HFFc6 (cell line): ENCODE measurements around the gene GLG1. TPM values are rescaled to one million over a fixed set of nuclear protein-coding genes. Genes with fewer than 3 reads are reported as not detected.

Source experiments
- DNase-seq: peaks from one replicate; pipeline ENCODE4 v3.0.0-alpha.2; 2018
- H3K27ac Mint-ChIP-seq: 2 replicates; pipeline ENCODE4 v1.8.0; 2020; ENCODE audit warnings: mild to moderate bottlenecking, mixed read lengths
- H3K27me3 Mint-ChIP-seq: 2 replicates; pipeline ENCODE4 v1.8.0; 2021; ENCODE audit warnings: mild to moderate bottlenecking, moderate library complexity, mixed read lengths; ENCODE audit not compliant: insufficient read depth
- H3K36me3 Mint-ChIP-seq: 2 replicates; pipeline ENCODE4 v1.8.0; 2021; ENCODE audit warnings: low read depth, mixed read lengths
- H3K4me1 Mint-ChIP-seq: 2 replicates; pipeline ENCODE4 v1.8.0; 2020; ENCODE audit warnings: low read depth, mixed read lengths
- H3K4me3 Mint-ChIP-seq: 2 replicates; pipeline ENCODE4 v1.8.0; 2020; ENCODE audit warnings: mild to moderate bottlenecking, moderate library complexity, mixed read lengths
- H3K9me3 Mint-ChIP-seq: 2 replicates; pipeline ENCODE4 v1.8.0; 2020; ENCODE audit warnings: mild to moderate bottlenecking, mixed read lengths
- CTCF ChIP-seq: fragments of 200-600 bp; sonication (generic); IDR thresholded peaks from 2 replicates; pipeline ENCODE4 v1.5.0; 2021; ENCODE audit warnings: antibody characterized with exemption, mild to moderate bottlenecking
- total RNA-seq, 6 experiments: library from RNA; stranded (reverse); fragmentation: NEBNext Ultra II Directional; extraction: Animal tissue kit (Norgen Biotek cat#: 25700); gene quantifications; 2 replicates in 1 of 6; 3 replicates in 5 of 6; pipeline ENCODE4 v1.2.3, GENCODE V29; 2021

GLG1 gene
- total RNA-seq, 6 experiments from 2014 or later: 149 to 167 (median 161) TPM

- DNase-seq: no peak
- Mint-ChIP-seq H3K27me3 (peaks cover 2% of the 10 kb centered on the region; the same call in 1 of the 2 replicates), H3K36me3 (peaks cover 18% of the 10 kb centered on the region), H3K4me3 (no peak overlapping the region), H3K27ac (no peak overlapping the region), H3K9me3 (no peaks in the 10 kb centered on the region), H3K4me1 (peaks cover 4% of the 10 kb centered on the region)
- TF ChIP-seq CTCF: no peak
Measured at GRCh38 chr16:74485916-74486315, 121.0 kb downstream of the GLG1 start.

GRCh38 chr16:74480150-74481029, 126.5 kb downstream of the GLG1 start:
- peaks cover 23% of the 10 kb centered on the region for H3K4me1 Mint-ChIP-seq
- TF ChIP-seq CTCF: no peak
- DNase-seq: peak; percentile 72
- H3K27ac Mint-ChIP-seq: peak overlapping the region; percentile 87
- H3K36me3 Mint-ChIP-seq: peaks cover 21% of the 10 kb centered on the region
- H3K9me3 Mint-ChIP-seq: no peaks in the 10 kb centered on the region
- H3K4me3 Mint-ChIP-seq: peak overlapping the region; percentile 52
- H3K27me3 Mint-ChIP-seq: peaks cover 2% of the 10 kb centered on the region; the same call in 1 of the 2 replicates

- no peak overlapping the region for H3K27ac Mint-ChIP-seq
- no peak for TF ChIP-seq CTCF
Measured at GRCh38 chr16:74477226-74477625, 129.7 kb downstream of the GLG1 start.

GRCh38 chr16:74474416-74474815, 132.5 kb downstream of the GLG1 start:
- H3K27me3 Mint-ChIP-seq: peaks cover 2% of the 10 kb centered on the region
- peaks cover 26% of the 10 kb centered on the region for H3K36me3 Mint-ChIP-seq
- no peak overlapping the region for H3K4me3 Mint-ChIP-seq
- no peaks in the 10 kb centered on the region for H3K9me3 Mint-ChIP-seq
- no peak for TF ChIP-seq CTCF
- H3K27ac Mint-ChIP-seq: no peak overlapping the region
- H3K4me1 Mint-ChIP-seq: peaks cover 3% of the 10 kb centered on the region
- DNase-seq: no peak

More at GRCh38 chr16:74477226-74477625, 129.7 kb downstream of the GLG1 start:
- Mint-ChIP-seq H3K9me3 (no peaks in the 10 kb centered on the region), H3K4me3 (no peak overlapping the region), H3K36me3 (peaks cover 22% of the 10 kb centered on the region), H3K4me1 (peaks cover 23% of the 10 kb centered on the region), H3K27me3 (no peaks in the 10 kb centered on the region; the same call in none of the 2 replicates)
- DNase-seq: no peak

GRCh38 chr16:74472540-74472939, 134.4 kb downstream of the GLG1 start:
- Mint-ChIP-seq H3K27ac (no peak overlapping the region), H3K4me1 (no peaks in the 10 kb centered on the region), H3K27me3 (peaks cover 2% of the 10 kb centered on the region), H3K9me3 (no peaks in the 10 kb centered on the region), H3K4me3 (no peak overlapping the region), H3K36me3 (peaks cover 23% of the 10 kb centered on the region)
- DNase-seq: no peak
- TF ChIP-seq CTCF: no peak
